GM13976 (cell line): Measurements from ENCODE around the gene PIAS1.

Experiments used
- DNase-seq: peaks from one replicate; pipeline ENCODE4 v3.0.0; 2012; ENCODE audit warnings: low spot score
- in situ Hi-C: fragments of 300-500 bp; cut with MboI; formaldehyde crosslinking; loops from one replicate; pipeline ENCODE4 v1.12.0; 2022; ENCODE audit warnings: low sequenced_read_pairs, mixed read lengths, inconsistent platforms; ENCODE audit not compliant: unreplicated experiment
- TF ChIP-seq, protein P1 (sequence below): IDR thresholded peaks from 2 replicates; pipeline ENCODE4 v1.5.1; 2012; ENCODE audit warnings: borderline replicate concordance, mild to moderate bottlenecking; ENCODE audit not compliant: insufficient read depth; ENCODE audit errors: extremely low read depth, missing control alignments, control extremely low read depth

The PIAS1 gene

DNA sequence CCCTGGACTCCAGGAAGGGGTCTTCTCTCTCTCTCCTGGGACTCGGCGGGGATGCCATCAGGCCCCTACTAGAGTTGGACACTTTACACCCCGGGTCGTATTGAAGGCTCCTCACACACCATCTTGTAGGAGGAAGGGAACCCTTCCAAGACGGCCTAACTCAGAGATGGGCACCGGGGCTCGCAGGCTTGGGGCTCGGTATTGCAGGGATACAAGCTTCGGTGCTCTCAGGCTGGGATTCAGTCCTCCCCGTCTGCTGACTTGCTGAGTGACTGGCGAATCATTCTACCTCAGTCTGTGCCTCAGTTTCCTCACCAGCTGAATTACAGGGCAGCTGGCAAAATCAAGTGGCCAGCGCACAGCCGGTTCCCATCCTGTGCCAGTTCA, 151.4 kb downstream of the PIAS1 start:
- DNase-seq = no peak
- TF ChIP-seq, protein P1, sequence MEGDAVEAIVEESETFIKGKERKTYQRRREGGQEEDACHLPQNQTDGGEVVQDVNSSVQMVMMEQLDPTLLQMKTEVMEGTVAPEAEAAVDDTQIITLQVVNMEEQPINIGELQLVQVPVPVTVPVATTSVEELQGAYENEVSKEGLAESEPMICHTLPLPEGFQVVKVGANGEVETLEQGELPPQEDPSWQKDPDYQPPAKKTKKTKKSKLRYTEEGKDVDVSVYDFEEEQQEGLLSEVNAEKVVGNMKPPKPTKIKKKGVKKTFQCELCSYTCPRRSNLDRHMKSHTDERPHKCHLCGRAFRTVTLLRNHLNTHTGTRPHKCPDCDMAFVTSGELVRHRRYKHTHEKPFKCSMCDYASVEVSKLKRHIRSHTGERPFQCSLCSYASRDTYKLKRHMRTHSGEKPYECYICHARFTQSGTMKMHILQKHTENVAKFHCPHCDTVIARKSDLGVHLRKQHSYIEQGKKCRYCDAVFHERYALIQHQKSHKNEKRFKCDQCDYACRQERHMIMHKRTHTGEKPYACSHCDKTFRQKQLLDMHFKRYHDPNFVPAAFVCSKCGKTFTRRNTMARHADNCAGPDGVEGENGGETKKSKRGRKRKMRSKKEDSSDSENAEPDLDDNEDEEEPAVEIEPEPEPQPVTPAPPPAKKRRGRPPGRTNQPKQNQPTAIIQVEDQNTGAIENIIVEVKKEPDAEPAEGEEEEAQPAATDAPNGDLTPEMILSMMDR = no peak
- in situ Hi-C loops = no loop called here

DNA sequence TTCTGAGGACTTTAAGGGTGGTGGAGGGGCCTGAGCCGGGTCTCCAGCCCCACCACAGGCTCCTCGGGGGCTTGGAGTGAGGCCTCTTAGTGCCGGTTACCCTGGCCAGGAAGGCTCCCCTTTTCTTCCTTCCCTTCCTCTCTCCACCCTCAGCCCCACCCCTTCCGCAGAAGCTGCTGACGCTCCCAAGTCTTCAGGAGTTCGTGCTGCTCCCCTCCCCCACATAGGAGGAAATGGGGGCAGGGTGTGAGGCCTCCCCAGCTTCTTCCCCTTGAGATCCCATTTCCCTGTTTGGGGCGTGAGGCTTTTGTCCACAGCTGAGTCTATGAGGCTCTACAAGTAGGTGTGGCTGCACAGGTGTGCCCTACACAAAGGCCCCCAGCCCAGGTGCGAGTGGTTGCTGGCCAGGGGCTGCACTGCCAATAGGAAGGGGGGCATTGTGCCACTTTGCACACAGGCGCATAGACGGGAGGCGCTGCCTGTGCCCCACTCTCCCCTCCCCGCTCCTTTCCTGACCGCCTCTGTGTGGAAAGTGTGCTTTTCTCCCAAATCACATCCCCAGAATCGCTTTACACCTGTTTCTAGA, 151.9 kb downstream of the PIAS1 start:
- TF ChIP-seq, protein P1 = no peak
- in situ Hi-C loops = no loop called here
- no peak for DNase-seq

GRCh38 chr15:68206711-68207151, 152.6 kb downstream of the PIAS1 start:
- in situ Hi-C loops = no loop called here
- TF ChIP-seq, protein P1 = no peak
- no peak for DNase-seq

DNA sequence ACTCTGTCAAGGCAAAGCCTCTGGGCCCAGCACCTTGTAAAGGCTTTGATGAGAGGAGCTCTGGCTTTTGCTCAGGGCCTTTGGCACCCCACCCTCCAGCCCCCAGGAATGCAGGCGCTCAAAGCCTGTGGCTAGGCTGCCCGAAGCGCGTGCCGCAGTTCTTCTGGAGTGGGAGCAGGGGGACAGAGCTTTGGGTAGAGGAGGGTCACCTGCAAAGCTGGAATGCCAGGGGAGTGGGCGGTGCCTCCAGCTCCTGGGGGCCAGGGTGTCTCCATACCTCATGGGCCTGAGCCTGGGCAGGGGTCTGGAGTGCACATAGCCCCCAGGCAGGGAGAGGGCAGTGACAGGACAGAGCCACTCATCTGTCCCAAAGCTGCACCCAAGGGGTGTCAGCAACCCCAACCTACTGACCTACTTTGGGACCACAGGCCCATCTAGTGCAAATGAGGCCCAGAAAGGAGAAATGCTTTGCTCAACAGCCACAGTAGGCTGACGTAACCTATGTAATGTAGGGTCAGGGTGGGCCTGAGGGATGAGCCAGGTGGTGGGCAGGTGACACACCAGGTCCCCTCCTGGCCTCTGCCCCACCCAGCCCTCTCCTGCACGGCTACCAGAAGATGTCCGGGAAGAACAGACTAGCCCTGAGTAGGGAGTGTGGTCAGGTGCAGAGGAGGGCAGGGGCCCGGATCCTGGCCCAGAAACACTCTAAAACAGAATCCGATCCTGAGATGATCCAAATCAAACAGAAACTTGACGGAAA, 153.2 kb downstream of the PIAS1 start:
- in situ Hi-C loops = no loop called here

GRCh38 chr15:68208136-68208535, 154.0 kb downstream of the PIAS1 start:
- TF ChIP-seq, protein P1 = no peak
- in situ Hi-C loops = no loop called here
- no peak for DNase-seq

More for the DNA sequence above, 153.2 kb downstream of the PIAS1 start:
- TF ChIP-seq, protein P1 = no peak
- DNase-seq = no peak

GRCh38 chr15:68208636-68209240, 154.6 kb downstream of the PIAS1 start:
- TF ChIP-seq, protein P1 = no peak
- DNase-seq = peak; percentile 49
- in situ Hi-C loops = no loop called here
